ENCODE measurements around the gene PTPRD.

The PTPRD gene

DNA sequence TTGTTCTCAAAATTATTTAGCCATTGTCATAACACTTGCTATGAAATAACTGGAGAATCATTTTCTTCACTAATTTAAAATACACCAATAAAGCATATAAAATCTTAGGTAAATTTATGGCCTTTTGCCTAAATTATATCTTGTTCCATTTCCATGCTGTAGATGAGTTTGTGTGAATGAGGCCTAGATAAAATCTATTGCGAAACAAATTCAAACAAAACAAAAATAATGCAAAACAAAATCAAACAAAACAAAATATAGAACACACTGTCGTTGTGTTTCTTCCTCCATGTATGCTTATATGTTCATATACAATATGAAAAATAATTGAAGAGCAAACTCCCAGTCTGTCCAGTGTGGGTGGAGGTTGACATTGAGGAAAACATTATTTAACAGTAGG, 1020.7 kb downstream of the PTPRD start:
- ChIA-PET CTCF (no interaction called here), POLR2A (no interaction called here)
- no peak for DNase-seq (ENCODE audit: low read depth, low spot score)
- TF ChIP-seq, protein P1, sequence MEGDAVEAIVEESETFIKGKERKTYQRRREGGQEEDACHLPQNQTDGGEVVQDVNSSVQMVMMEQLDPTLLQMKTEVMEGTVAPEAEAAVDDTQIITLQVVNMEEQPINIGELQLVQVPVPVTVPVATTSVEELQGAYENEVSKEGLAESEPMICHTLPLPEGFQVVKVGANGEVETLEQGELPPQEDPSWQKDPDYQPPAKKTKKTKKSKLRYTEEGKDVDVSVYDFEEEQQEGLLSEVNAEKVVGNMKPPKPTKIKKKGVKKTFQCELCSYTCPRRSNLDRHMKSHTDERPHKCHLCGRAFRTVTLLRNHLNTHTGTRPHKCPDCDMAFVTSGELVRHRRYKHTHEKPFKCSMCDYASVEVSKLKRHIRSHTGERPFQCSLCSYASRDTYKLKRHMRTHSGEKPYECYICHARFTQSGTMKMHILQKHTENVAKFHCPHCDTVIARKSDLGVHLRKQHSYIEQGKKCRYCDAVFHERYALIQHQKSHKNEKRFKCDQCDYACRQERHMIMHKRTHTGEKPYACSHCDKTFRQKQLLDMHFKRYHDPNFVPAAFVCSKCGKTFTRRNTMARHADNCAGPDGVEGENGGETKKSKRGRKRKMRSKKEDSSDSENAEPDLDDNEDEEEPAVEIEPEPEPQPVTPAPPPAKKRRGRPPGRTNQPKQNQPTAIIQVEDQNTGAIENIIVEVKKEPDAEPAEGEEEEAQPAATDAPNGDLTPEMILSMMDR (IDR thresholded peaks at IDR 0.05; ENCODE audit: insufficient read depth, low read length, missing control alignments), result no peak
- no peak overlapping the region for H3K4me3 ChIP-seq (ENCODE audit: low read depth, low read length)

DNA sequence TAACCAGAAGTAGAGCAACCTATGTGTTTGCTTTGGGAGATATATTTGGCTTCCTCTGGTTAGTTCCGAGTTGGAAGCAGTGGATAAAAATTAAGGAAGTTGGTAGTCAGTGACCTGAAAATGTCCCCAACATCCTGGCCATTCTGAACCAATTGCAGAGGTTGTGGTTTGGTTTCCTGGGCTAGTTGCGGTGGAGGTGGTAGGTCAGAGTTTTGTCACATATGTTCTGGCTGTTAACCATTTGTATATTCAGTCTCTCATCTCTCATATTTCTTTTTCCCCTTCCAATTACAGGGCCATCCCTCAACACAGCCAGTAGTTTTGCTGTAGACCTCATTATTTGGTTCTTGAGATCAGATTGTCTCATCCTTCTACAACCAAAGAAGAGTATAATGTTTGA, 1026.9 kb downstream of the PTPRD start:
- no peak overlapping the region for H3K4me3 ChIP-seq (ENCODE audit: low read depth, low read length)
- ChIA-PET POLR2A (no interaction called here), CTCF (no interaction called here)
- TF ChIP-seq, protein P1 (IDR thresholded peaks at IDR 0.05; ENCODE audit: insufficient read depth, low read length, missing control alignments), result no peak
- DNase-seq (ENCODE audit: low read depth, low spot score), result no peak

DNA sequence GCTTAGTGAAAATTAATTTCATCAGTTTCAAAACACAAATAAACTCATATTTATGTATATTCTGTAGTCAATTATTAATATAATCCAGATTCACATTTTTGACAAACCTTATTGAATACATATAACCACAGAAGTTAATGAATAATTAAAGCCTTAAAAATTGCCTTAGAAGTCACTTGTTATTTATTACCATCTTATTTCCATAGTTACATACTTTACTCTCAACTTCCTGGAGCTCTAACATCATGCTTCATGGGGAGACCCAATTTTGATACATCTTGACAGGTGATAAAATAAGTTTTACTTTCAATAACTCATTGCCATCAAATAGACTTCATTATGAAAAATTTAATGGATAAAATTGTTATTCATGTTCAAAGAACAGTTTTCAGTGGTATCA, 1038.7 kb downstream of the PTPRD start:
- no peak overlapping the region for H3K4me3 ChIP-seq (ENCODE audit: low read depth, low read length)
- DNase-seq (ENCODE audit: low read depth, low spot score), result no peak
- CTCF ChIA-PET, result no interaction called here
- POLR2A ChIA-PET, result no interaction called here
- TF ChIP-seq, protein P1 (IDR thresholded peaks at IDR 0.05; ENCODE audit: insufficient read depth, low read length, missing control alignments), result no peak

DNA sequence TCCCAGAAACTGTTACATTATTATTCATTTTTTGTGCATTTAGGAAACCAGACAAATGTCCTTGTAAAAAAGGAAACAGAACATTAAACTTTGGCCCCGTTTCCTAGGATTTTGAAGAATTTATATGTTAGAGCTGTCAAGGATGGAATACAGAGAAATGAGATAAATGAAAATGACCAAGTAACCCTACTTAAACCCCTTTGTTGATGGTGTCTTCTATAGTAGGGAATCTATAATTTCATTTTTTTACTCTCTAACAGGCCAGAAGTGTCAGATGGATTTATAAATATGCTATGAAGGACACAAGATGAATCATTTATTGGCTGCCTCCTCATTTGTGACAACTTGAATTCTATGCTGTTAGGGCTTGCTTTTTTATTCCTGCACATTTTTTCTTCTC, 1047.1 kb downstream of the PTPRD start:
- H3K4me3 ChIP-seq (ENCODE audit: low read depth, low read length), result no peak overlapping the region
- TF ChIP-seq, protein P1 (IDR thresholded peaks at IDR 0.05; ENCODE audit: insufficient read depth, low read length, missing control alignments), result no peak
- ChIA-PET CTCF (no interaction called here), POLR2A (no interaction called here)
- DNase-seq (ENCODE audit: low read depth, low spot score), result no peak

DNA sequence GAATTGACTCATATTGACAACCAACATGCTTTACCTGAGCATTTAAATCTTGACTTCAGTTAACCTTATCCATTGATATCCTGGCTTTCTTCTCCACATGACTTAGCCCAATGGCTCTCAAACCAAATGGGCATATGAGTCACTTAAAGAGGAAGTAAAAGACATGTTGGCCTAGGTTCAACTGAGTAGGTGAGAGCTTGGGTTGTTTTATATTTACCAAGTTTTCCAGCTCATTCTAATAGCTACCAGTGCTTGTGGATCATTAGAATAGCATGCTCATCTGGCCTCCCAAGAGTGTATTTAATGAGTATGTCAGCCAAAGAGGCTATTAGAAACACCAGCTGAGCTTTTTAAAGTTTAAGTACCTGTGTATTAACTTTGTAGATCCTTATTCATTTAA, 1049.0 kb downstream of the PTPRD start:
- H3K4me3 ChIP-seq (ENCODE audit: low read depth, low read length), result no peak overlapping the region
- ChIA-PET POLR2A (no interaction called here), CTCF (no interaction called here)
- TF ChIP-seq, protein P1 (IDR thresholded peaks at IDR 0.05; ENCODE audit: insufficient read depth, low read length, missing control alignments), result no peak
- DNase-seq (ENCODE audit: low read depth, low spot score), result no peak

DNA sequence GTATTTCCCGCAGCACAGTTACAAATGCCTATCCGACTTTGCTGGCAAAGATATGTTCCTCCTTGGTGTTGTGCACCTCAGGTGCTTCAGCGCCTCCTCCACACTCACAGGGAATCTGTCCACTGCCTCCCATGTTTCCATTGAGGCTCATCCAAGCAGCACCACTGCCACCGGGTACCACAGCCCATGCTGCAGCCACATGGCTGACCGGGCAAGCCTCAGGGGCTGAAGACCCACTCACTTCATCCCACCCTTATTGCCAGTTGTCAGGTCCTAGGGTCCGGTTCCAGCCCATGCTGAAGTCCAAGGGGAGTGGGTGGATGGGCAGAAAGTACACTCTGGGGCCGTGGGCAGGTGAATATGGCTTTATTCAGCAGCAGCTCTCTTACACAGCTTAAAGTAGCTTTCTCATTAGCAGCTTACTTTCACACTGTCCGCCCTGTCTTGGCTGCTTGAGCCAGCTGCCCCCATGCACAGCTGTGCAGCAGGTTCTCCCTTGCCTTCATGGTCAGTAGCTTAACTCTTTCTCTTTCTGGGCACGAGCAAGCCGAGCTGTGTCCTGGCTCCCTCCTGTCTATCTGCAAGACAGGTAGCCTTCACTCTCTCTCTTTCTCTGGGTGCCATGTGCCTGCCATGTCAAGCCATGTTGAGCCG, 1052.3 kb downstream of the PTPRD start:
- no peak for DNase-seq (ENCODE audit: low read depth, low spot score)
- no peak overlapping the region for H3K4me3 ChIP-seq (ENCODE audit: low read depth, low read length)
- ChIA-PET CTCF (no interaction called here), POLR2A (no interaction called here)
- TF ChIP-seq, protein P1 (IDR thresholded peaks at IDR 0.05; ENCODE audit: insufficient read depth, low read length, missing control alignments), result no peak

Measured in AG04449 (cell line).